ENCODE results near the gene SLC8A1.

Gene SLC8A1

GRCh38 chr2:40128796-40129195, 323.1 kb downstream of the SLC8A1 start:
- no peak for DNase-seq

GRCh38 chr2:40127890-40128557, 323.9 kb downstream of the SLC8A1 start:
- no peak for DNase-seq

GRCh38 chr2:40127146-40127545, 324.7 kb downstream of the SLC8A1 start:
- no peak for DNase-seq

- no peak for DNase-seq
These were observed 325.9 kb downstream of the SLC8A1 start for GRCh38 chr2:40126006-40126405.

GRCh38 chr2:40123746-40124145, 328.1 kb downstream of the SLC8A1 start:
- DNase-seq: no peak

GRCh38 chr2:40123326-40123725, 328.6 kb downstream of the SLC8A1 start:
- no peak for DNase-seq

GRCh38 chr2:40120957-40121356, 330.9 kb downstream of the SLC8A1 start:
- DNase-seq: no peak

GRCh38 chr2:40120026-40120425, 331.9 kb downstream of the SLC8A1 start:
- no peak for DNase-seq

GRCh38 chr2:40118622-40119021, 333.3 kb downstream of the SLC8A1 start:
- DNase-seq: peak; percentile 81

GRCh38 chr2:40115894-40116293, 336.0 kb downstream of the SLC8A1 start:
- DNase-seq: no peak

- DNase-seq: no peak
These were observed 336.5 kb downstream of the SLC8A1 start for GRCh38 chr2:40115348-40115747.

GRCh38 chr2:40113997-40114396, 337.9 kb downstream of the SLC8A1 start:
- DNase-seq: no peak

GRCh38 chr2:40113272-40113968, 338.5 kb downstream of the SLC8A1 start:
- no peak for DNase-seq

GRCh38 chr2:40109381-40109780, 342.5 kb downstream of the SLC8A1 start:
- no peak for DNase-seq

- no peak for DNase-seq
These were observed 343.0 kb downstream of the SLC8A1 start for GRCh38 chr2:40108851-40109250.

- DNase-seq: no peak
These were observed 345.8 kb downstream of the SLC8A1 start for GRCh38 chr2:40106061-40106460.

- DNase-seq: no peak
These were observed 346.3 kb downstream of the SLC8A1 start for GRCh38 chr2:40105593-40105992.

GRCh38 chr2:40103590-40103989, 348.3 kb downstream of the SLC8A1 start:
- no peak for DNase-seq

GRCh38 chr2:40103163-40103562, 348.7 kb downstream of the SLC8A1 start:
- DNase-seq: no peak

GRCh38 chr2:40102447-40102846, 349.4 kb downstream of the SLC8A1 start:
- DNase-seq: no peak

- no peak for DNase-seq
These were observed 350.7 kb downstream of the SLC8A1 start for GRCh38 chr2:40101131-40101575.

GRCh38 chr2:40100676-40101075, 351.2 kb downstream of the SLC8A1 start:
- no peak for DNase-seq

GRCh38 chr2:40098786-40099470, 353.0 kb downstream of the SLC8A1 start:
- no peak for DNase-seq

All from DMS53 (cell line).